Muscle of arm (tissue), 12 donors: ENCODE results near the gene DRAM2. TPM values are rescaled to one million over a fixed set of nuclear protein-coding genes. Genes with fewer than 3 reads are reported as not detected.
"Not testable (repeated sequence)": the region's sequence is repeated elsewhere in the genome, so short reads cannot be mapped to it uniquely, and the experiment has no call there.

Experiments used
- DNase-seq: peaks from one replicate; pipeline ENCODE4 v3.0.0-alpha.2; 2013
- polyA plus RNA-seq, 12 donors: library from polyadenylated mRNA; unstranded; fragments of 120-200 nt; gene quantifications; one replicate each; pipeline ENCODE4 v1.2.1, GENCODE V29; 2013; ENCODE audit not compliant: insufficient read length in 12 of 12

Gene DRAM2
- polyA plus RNA-seq, 12 donors: 31.7 to 74.6 (median 43.3) TPM; not detected in 1

- no peak for DNase-seq
Measured at GRCh38 chr1:111085676-111086075, 54.2 kb downstream of the DRAM2 start.

- no peak for DNase-seq
Measured at GRCh38 chr1:111084999-111085398, 54.9 kb downstream of the DRAM2 start.

- no peak for DNase-seq
Measured at GRCh38 chr1:111082421-111083203, 57.3 kb downstream of the DRAM2 start.

- DNase-seq: not testable (repeated sequence)
Measured at GRCh38 chr1:111079329-111079728, 60.6 kb downstream of the DRAM2 start.

- not testable (repeated sequence) for DNase-seq
Measured at GRCh38 chr1:111077312-111077711, 62.6 kb downstream of the DRAM2 start.

Other genes with a start within 250 kb of the DRAM2 start
- gene LRIF1, start 176.2 kb downstream of the DRAM2 start, polyA plus RNA-seq: 10 to 100 TPM in 4 of 12 donors, 1 to 10 TPM in 7, not detected in 1; 8.0 to 13.5 (median 9.9) TPM
- gene CEPT1, start 130 bp upstream of the DRAM2 start, polyA plus RNA-seq: 10 to 100 TPM in 11 of 12 donors, not detected in 1; 19.4 to 37.2 (median 28.6) TPM
- 10 to 100 TPM in 2 of 12 donors, 1 to 10 TPM in 5, under 1 TPM in 4, not detected in 1; 0.67 to 15.1 (median 1.5) TPM for gene DENND2D, start 60.6 kb upstream of the DRAM2 start, polyA plus RNA-seq
- 1 to 10 TPM in 1 of 12 donors, under 1 TPM in 3, not detected in 8; 0.22 to 4.3 (median 0.83) TPM for gene CHI3L2, start 87.6 kb upstream of the DRAM2 start, polyA plus RNA-seq
- gene CHIA, start 150.8 kb upstream of the DRAM2 start, polyA plus RNA-seq: not detected